ENCODE measurements around the gene RILPL1.

RILPL1 gene

DNA sequence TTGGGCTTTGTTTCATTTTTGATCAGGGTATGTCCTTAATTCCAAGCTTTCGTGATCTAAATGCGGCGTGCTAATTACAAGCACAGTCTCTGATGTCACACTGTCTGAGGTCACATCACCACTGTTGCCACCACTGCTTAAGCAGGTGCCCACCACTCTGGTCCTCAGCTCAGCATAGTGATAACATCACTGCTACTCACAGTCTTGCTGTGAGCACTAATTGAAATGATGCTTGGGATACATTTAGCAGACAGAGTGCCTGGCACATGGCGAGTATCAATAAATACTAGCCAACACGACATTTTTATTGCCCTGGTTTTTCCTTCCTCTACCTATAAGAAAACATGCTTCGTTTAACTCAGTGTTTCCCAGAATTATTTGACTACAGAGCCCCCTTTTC, 104.9 kb downstream of the RILPL1 start:
- DNase-seq (ENCODE audit: low spot score) = no peak

DNA sequence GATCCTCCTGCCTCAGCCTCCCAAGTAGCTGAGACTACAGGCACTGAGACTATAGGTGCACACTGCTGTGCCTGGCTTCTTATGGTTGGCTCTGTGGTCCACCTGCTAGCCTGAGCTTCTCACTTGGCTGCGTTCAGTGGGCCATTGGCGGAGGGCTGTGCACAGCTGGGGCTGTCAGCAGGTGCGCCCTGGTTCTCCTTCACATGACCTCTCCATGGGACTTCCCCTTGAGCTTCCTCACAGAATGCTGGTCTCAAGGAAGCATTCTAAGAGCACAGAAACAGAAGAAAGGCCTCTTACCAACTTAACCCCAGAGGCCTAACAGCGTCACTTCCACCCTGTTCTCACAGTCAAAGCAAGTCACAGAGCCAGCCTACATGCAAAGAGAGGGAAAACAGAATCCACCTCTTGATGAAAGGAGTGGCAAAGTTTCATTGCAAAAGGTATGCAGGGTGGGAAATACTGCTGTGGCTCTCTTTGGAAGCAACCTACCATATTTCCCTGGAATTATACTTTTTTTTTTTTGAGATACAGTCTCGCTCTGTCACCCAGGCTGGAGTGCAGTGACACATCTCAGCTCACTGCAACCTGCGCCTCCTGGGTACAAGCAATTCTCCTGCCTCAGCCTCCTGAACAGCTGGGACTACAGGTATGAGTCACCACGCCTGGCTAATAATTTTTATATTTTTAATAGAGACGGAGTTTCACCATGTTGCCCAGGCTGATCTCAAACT, 106.3 kb downstream of the RILPL1 start:
- DNase-seq (ENCODE audit: low spot score) = no peak

DNA sequence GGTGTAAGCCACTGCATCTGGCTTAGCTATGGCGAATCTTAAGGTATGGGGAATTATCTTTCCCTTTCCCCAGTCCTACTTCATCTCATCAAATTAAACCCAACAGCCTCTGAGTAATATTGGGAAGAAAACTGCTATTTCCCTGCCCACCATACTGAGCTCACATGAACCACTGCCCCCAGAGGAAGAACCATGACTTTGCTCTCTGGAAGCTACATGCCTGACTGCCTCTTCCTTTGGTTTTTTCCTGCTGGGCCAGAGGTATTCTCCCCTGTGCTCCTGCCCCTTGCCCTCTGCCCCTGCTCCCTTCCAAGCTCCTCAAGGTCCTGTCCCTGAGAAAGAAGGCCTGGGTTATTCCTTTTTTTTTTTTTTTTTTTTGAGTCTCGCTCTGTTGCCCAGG, 112.2 kb downstream of the RILPL1 start:
- no peak for DNase-seq (ENCODE audit: low spot score)

Measured in SW480 (cell line).